ENCODE results near the gene C3. TPM values are rescaled to one million over a fixed set of nuclear protein-coding genes. Genes with fewer than 3 reads are reported as not detected.

Gene C3
- total and polyA plus RNA-seq, 10 donors, result 5.8 to 182 (median 27.5) TPM

- Histone ChIP-seq H3K4me1 (no peaks in the 10 kb centered on the region), H3K27ac (no peak overlapping the region), H3K4me3 (no peak overlapping the region), H3K27me3 (replicated peaks in 1 of 7) (peaks cover 0 to 13% (median 0%) of the 10 kb centered on the region in 7 donors), H3K36me3 (no peaks in the 10 kb centered on the region), H3K9me3 (no peaks in the 10 kb centered on the region)
- whole genome bisulfite sequencing, 5 donors, result 86 to 96% (median 94%) methylated on average over 16 to 25 of the region's 25 CpGs
- TF ChIP-seq CTCF (IDR thresholded peaks at IDR 0.05 in 8 of 11, conservative IDR thresholded peaks at IDR 0.05 in 3 of 11) (no peak), POLR2AphosphoS5 (IDR thresholded peaks at IDR 0.05) (no peak), POLR2A (IDR thresholded peaks at IDR 0.05) (no peak)
- intact Hi-C loops (cut with DNase I; ENCODE audit: low total_unique reads), result no loop called here
- DNase-seq, result peak; percentile 41
Observed at GRCh38 chr19:6694147-6694815, 26.2 kb downstream of the C3 start.

GRCh38 chr19:6693681-6694080, 26.8 kb downstream of the C3 start:
- H3K9me3 ChIP-seq, result no peaks in the 10 kb centered on the region
- peak; percentile 14 for DNase-seq
- H3K36me3 ChIP-seq, result no peaks in the 10 kb centered on the region
- H3K4me3 ChIP-seq, result no peak overlapping the region
- 73 to 85% (median 77%) methylated on average over 5 to 7 of the region's 7 CpGs for WGBS, 5 donors
- no peaks in the 10 kb centered on the region for H3K4me1 ChIP-seq
- intact Hi-C loops (cut with DNase I; ENCODE audit: low total_unique reads), result no loop called here
- H3K27ac ChIP-seq, result no peak overlapping the region
- TF ChIP-seq CTCF (IDR thresholded peaks at IDR 0.05 in 8 of 11, conservative IDR thresholded peaks at IDR 0.05 in 3 of 11) (no peak), POLR2A (IDR thresholded peaks at IDR 0.05) (no peak), POLR2AphosphoS5 (IDR thresholded peaks at IDR 0.05) (no peak)
- peaks cover 0 to 13% (median 0%) of the 10 kb centered on the region in 7 donors for H3K27me3 ChIP-seq (replicated peaks in 1 of 7)

GRCh38 chr19:6693056-6693471, 27.4 kb downstream of the C3 start:
- no peaks in the 10 kb centered on the region for H3K36me3 ChIP-seq
- no peak overlapping the region for H3K4me3 ChIP-seq
- H3K4me1 ChIP-seq, result no peaks in the 10 kb centered on the region
- H3K27ac ChIP-seq, result no peak overlapping the region
- intact Hi-C loops (cut with DNase I; ENCODE audit: low total_unique reads), result no loop called here
- DNase-seq, result peak; percentile 50
- H3K9me3 ChIP-seq, result no peaks in the 10 kb centered on the region
- TF ChIP-seq CTCF (IDR thresholded peaks at IDR 0.05 in 8 of 11, conservative IDR thresholded peaks at IDR 0.05 in 3 of 11), result no peak
- no peak for TF ChIP-seq POLR2AphosphoS5 (IDR thresholded peaks at IDR 0.05)
- no peak for TF ChIP-seq POLR2A (IDR thresholded peaks at IDR 0.05)
- WGBS, 5 donors, result 88 to 94% (median 91%) methylated on average over 7 to 13 of the region's 13 CpGs
- H3K27me3 ChIP-seq (replicated peaks in 1 of 7), result peaks cover 0 to 13% (median 0%) of the 10 kb centered on the region in 7 donors

- H3K9me3 ChIP-seq, result no peaks in the 10 kb centered on the region
- H3K36me3 ChIP-seq, result no peaks in the 10 kb centered on the region
- DNase-seq, result peak; percentile 33
- H3K27me3 ChIP-seq (replicated peaks in 1 of 7), result peaks cover 0 to 13% (median 0%) of the 10 kb centered on the region in 7 donors
- H3K27ac ChIP-seq, result no peak overlapping the region
- WGBS, 5 donors, result 78 to 87% (median 83%) methylated on average over 10 of the region's 10 CpGs
- intact Hi-C loops (cut with DNase I; ENCODE audit: low total_unique reads), result no loop called here
- H3K4me1 ChIP-seq, result no peaks in the 10 kb centered on the region
- TF ChIP-seq CTCF (IDR thresholded peaks at IDR 0.05 in 8 of 11, conservative IDR thresholded peaks at IDR 0.05 in 3 of 11) (no peak), POLR2AphosphoS5 (IDR thresholded peaks at IDR 0.05) (no peak), POLR2A (IDR thresholded peaks at IDR 0.05) (no peak)
- H3K4me3 ChIP-seq, result no peak overlapping the region
Observed at GRCh38 chr19:6692027-6692426, 28.4 kb downstream of the C3 start.

Data from spleen (tissue), 11 donors.